Measurements from ENCODE around the gene TBCCD1.

TBCCD1 gene, protein sequence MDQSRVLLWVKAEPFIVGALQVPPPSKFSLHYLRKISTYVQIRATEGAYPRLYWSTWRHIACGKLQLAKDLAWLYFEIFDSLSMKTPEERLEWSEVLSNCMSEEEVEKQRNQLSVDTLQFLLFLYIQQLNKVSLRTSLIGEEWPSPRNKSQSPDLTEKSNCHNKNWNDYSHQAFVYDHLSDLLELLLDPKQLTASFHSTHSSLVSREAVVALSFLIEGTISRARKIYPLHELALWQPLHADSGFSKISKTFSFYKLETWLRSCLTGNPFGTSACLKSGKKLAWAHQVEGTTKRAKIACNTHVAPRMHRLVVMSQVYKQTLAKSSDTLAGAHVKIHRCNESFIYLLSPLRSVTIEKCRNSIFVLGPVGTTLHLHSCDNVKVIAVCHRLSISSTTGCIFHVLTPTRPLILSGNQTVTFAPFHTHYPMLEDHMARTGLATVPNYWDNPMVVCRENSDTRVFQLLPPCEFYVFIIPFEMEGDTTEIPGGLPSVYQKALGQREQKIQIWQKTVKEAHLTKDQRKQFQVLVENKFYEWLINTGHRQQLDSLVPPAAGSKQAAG

GRCh38 chr3:186567072-186567921, at the start of gene TBCCD1:
TBCCD1 (minus strand) TSS chr3:186567339; CDS start chr3:186564329, 3,010 bp downstream.
- peak within 1 kb of the TSS; percentile 93 for H3K4me3 Mint-ChIP-seq
- ATAC-seq (peak; percentile 76), DNase-seq (ENCODE audit: low spot score in 2 of 2) (peak; percentile 100)
- H3K4me1 Mint-ChIP-seq = peaks cover 53% of the 10 kb centered on the region
- no peaks in the 10 kb centered on the region for H3K9me3 Mint-ChIP-seq
- H3K27ac Mint-ChIP-seq = peak within 1 kb of the TSS; percentile 94
- peaks cover 54% of the 10 kb centered on the region for H3K36me3 Mint-ChIP-seq

DNA sequence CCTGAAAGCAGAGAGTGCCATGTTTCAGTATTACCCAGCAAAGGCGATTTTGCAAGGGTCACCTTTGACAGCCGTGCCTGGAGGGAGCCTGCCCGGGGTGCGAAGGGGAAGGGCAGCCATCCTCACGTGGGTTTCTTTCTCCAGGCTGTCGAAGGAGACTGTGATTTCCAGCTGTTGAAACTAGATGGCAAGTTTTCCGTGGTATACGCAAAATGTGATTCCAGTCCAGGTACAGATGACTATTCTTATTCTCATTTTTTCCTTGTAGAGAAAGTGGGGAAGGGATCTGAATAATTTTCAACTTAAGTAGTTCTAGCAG, 49.1 kb upstream of the TBCCD1 start:
- no peaks in the 10 kb centered on the region for H3K36me3 Mint-ChIP-seq
- no peak for ATAC-seq
- peaks cover 30% of the 10 kb centered on the region for H3K4me1 Mint-ChIP-seq
- H3K9me3 Mint-ChIP-seq = no peaks in the 10 kb centered on the region
- H3K27ac Mint-ChIP-seq = no peak overlapping the region
- peak overlapping the region; percentile 70 for H3K4me3 Mint-ChIP-seq
- no peak for DNase-seq (ENCODE audit: low spot score in 2 of 2)

DNA sequence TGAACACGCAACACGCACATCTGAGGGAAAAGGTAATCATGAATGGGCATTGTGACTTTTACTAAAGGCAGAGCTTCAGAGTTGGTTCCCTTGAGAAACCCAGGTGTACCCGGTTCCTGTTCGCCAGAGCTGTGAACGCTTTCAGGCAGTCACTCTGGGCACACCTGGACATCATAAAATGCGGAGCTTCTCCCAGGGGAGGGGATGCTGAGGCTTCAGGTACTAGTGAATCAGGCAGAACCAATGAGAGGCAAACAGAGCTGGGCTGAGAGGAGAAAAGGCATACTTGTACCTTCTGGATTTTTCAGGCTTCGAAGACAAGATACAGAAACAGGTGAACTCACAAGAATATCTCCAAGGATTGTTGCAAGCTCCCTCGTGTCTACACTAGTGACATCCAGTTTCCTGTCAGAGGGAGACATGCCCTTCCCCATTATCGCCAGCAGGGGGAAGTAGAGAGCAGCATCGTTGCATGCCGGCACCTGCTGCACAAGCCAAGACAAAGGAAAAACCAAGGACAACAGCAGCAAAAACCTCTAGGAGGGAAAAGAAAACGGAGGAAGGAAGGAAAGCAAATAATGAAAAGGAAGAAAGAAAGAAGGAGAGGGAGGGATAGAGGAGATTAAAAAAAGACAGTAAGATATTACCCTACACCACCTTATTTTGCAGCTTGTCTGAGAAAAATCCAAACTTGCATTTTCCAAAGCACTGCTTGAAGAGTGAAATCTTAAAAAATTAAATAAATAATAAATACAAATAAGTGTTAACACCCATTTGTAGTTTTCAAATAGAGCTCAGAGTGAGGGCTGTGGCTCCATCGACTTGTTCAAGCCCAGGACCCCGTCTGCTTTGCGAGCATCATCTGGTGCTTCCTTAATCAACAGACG, 47.7 kb upstream of the TBCCD1 start:
- Mint-ChIP-seq H3K4me3 (peak overlapping the region; percentile 22), H3K27ac (no peak overlapping the region), H3K4me1 (peaks cover 30% of the 10 kb centered on the region), H3K36me3 (no peaks in the 10 kb centered on the region), H3K9me3 (no peaks in the 10 kb centered on the region)
- DNase-seq (ENCODE audit: low spot score in 2 of 2) (peak; percentile 68 to 85), ATAC-seq (peak; percentile 40)

DNA sequence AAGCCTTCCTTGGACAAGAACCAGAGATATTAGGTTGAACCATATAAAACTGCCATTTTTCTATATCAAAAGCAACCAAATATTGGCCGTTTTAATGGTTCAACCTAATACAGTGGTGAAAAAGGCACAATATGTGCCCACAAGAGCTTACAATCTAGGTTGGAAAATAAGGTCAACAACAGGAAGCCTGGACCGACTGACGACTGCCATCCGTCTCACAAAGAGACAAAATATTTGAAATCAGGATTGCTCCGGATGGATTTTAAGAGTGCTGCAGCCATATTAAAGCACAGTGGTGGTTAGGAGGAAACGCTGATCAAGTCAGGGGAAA, 47.1 kb upstream of the TBCCD1 start:
- Mint-ChIP-seq H3K36me3 (no peaks in the 10 kb centered on the region), H3K9me3 (no peaks in the 10 kb centered on the region), H3K4me1 (peaks cover 30% of the 10 kb centered on the region), H3K27ac (no peak overlapping the region), H3K4me3 (peak overlapping the region; percentile 22)
- ATAC-seq (no peak), DNase-seq (ENCODE audit: low spot score in 2 of 2) (no peak)

DNA sequence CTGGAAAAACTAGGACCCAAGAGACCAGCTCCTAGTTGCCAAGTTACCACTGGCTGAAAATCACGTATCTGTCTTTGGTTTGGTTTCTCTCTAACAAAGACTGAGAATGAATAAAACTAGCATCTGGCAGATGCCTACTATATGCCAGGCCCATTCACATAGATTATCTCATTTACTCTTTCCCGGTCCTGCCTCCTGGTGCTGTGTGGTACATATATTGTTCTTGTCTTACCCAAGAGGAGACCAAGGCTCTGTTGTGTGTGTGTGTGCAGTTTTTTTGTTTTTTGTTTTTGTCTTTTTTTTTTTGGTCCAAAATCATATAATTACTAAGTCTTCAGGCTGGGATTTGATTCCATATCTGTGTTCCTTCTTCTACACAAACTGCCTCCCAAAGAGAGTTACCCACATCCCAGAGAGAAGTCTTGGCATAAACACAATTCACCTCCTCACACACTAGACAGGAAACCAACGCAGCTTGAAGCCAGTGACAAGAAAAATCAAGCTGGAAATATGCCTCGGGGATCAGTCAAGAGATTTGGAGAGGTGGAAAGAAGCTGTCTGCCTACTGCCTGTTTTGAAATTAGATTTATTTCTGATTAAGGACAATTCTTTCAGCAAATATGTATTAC, 46.6 kb upstream of the TBCCD1 start:
- H3K9me3 Mint-ChIP-seq = no peaks in the 10 kb centered on the region
- peaks cover 30% of the 10 kb centered on the region for H3K4me1 Mint-ChIP-seq
- no peak overlapping the region for H3K27ac Mint-ChIP-seq
- peak overlapping the region; percentile 22 for H3K4me3 Mint-ChIP-seq
- H3K36me3 Mint-ChIP-seq = no peaks in the 10 kb centered on the region
- ATAC-seq (no peak), DNase-seq (ENCODE audit: low spot score in 2 of 2) (no peak)

- DNase-seq (ENCODE audit: low spot score in 2 of 2) = no peak
- Mint-ChIP-seq H3K36me3 (no peaks in the 10 kb centered on the region), H3K4me1 (peaks cover 25% of the 10 kb centered on the region), H3K9me3 (no peaks in the 10 kb centered on the region), H3K27ac (peak within 1 kb of the TSS; percentile 3), H3K4me3 (no peak within 1 kb of the TSS)
- ATAC-seq = no peak
Measured at GRCh38 chr3:186612721-186613636, 45.8 kb upstream of the TBCCD1 start, which contains the start of gene AHSG. AHSG (plus strand) TSS chr3:186613060; CDS start chr3:186613142, 82 bp downstream.

DNA sequence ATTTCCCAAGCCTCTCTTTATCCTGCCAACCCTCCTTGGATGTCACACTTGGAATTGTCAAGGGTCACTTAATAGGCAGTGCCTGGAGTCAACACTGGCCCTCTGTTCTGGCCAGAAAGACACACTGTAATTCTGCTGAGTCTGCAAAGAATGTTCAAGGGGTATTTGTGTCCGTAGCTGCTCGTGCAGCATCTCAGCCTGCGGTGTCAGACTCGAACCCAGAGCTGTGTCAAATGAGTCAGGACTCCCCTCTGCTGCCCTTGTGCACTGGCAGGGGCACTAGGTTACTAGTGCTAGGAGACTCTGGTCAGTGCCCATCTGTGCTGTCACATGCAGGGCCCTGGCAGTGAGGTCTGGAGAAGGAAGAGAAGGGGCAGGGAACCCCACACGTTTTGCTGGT, 44.9 kb upstream of the TBCCD1 start:
- H3K9me3 Mint-ChIP-seq = no peaks in the 10 kb centered on the region
- H3K4me1 Mint-ChIP-seq = peaks cover 16% of the 10 kb centered on the region
- H3K27ac Mint-ChIP-seq = peak overlapping the region; percentile 3
- no peak overlapping the region for H3K4me3 Mint-ChIP-seq
- DNase-seq (ENCODE audit: low spot score in 2 of 2) (no peak), ATAC-seq (no peak)
- no peaks in the 10 kb centered on the region for H3K36me3 Mint-ChIP-seq

DNA sequence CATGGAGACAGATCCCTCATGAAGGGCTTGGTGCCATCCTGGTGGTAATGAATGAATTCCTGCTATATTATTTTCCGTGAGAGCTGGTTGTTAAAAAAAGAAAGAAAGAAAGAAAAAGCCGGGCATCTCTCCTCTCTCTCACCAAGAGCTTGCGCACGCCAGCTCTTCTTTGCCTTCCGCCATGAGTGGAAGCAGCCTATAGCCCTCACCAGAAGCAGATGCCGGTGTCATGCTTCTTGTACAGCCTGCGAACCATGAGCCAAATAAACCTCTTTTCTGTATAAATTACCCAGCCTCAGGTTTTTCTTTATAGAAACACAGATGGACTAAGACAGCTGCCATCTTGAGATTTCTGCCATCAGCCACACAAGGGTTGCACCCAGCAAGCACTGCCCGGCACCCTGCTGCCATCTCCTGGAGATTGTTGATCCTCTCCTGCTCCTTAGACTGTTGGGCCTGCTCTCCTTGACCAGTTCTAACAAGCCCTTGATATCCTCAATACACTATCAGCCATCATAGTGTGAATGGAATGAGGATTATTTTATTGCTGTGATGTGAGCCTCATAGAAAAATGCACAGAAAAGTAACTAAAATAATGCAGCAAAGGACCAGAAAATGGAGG, 42.2 kb upstream of the TBCCD1 start:
- no peak overlapping the region for H3K4me3 Mint-ChIP-seq
- ATAC-seq = no peak

DNA sequence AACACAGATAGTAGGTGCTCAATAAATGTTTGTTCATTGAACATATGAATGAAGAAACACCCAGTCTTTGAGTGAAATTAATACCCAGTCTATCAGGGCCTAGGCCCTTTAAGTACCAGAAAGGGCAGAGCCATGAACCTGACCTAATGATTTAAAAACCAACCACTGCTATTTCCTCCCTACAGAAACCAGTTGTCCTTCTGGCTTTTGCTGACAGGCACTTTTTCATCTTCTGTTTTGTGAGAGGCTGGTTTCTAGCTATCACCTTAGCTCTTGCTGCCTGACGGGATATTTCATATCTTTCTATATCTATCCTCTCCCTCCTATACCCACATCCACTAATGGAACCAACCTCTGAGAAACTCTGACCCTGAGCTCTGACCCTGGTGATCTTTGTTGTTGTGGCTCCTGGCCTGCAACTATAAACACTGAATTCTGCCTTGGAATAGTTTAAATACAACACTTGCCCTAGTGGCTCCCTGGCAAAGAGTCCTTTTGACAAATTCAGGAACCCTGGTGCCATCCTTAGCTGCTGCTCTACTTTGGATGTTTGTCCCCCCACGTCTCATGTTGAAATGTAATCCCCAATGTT, 41.6 kb upstream of the TBCCD1 start:
- DNase-seq (ENCODE audit: low spot score in 2 of 2) (no peak), ATAC-seq (no peak)
- H3K4me3 Mint-ChIP-seq = no peak overlapping the region
- no peaks in the 10 kb centered on the region for H3K36me3 Mint-ChIP-seq
- H3K27ac Mint-ChIP-seq = no peak overlapping the region
- H3K9me3 Mint-ChIP-seq = no peaks in the 10 kb centered on the region
- H3K4me1 Mint-ChIP-seq = no peaks in the 10 kb centered on the region

More for the DNA sequence above, 42.2 kb upstream of the TBCCD1 start:
- no peaks in the 10 kb centered on the region for H3K9me3 Mint-ChIP-seq
- no peak for DNase-seq (ENCODE audit: low spot score in 2 of 2)
- H3K36me3 Mint-ChIP-seq = no peaks in the 10 kb centered on the region
- peaks cover 3% of the 10 kb centered on the region for H3K4me1 Mint-ChIP-seq
- H3K27ac Mint-ChIP-seq = no peak overlapping the region

DNA sequence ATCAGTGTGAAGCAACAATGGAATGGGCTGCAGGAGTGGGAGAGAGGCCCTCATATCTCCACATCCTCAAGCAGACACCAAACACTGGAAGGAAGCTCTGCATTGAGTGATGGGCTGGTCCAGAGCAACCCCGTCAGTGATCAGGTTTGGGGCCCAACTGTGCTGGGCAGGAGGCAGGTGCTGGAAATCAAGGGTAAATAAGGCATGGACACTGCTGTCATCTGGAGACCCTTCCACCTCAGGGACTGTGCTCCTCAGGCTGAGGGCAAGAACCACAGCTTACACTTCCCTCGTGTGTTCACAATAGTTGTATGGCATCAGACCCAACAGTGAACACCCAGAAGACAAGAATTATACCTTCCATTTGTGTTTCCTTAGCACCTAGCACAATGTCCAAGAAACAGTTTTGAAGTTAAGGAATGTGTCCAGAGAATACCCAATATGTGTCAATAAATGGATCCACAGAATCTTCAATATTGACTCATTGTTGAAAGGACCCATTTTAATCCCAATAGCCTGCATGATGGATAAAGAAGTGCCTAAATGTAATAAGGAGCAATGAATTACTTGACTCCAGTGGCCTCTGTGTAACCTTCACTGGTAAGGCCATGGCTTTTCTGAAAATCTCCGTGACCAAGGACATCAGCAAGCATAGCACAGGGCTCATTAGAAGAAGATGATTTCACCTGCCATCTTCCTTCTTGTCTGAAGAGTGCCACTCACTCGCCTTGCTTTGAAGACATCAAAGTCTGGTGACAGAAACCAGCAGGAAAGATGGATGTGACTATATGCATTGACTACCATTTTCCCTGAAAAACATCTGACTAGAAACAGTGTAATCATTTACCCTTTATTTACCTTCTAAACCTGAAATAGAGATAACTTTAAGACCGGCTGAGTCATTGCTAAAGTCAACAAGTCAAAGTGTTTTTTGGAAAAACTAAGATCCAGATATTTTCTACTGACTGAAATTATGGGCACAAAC, 38.7 kb upstream of the TBCCD1 start:
- H3K36me3 Mint-ChIP-seq = no peaks in the 10 kb centered on the region
- ATAC-seq = no peak
- no peaks in the 10 kb centered on the region for H3K4me1 Mint-ChIP-seq
- no peaks in the 10 kb centered on the region for H3K9me3 Mint-ChIP-seq
- H3K4me3 Mint-ChIP-seq = no peak overlapping the region
- no peak for DNase-seq (ENCODE audit: low spot score in 2 of 2)
- H3K27ac Mint-ChIP-seq = no peak overlapping the region

DNA sequence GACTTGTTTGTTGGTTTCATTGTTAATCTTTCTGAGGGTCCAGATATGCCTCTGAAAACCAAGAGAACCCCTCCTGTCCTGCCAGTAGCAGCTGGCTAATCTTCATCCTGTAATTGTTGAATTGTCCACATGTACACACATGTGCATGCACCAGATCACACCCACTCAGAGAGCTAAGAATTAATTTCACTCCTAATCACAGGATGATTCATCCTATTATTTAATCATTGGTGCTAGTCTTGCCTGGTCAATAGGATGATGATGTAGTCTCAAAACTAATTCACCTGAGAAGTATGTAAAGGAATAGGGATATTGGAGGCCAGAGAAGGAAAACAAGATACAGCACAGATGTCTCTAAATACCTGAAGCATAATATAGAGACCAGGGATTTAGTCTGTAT, 37.9 kb upstream of the TBCCD1 start:
- Mint-ChIP-seq H3K27ac (no peak overlapping the region), H3K4me3 (no peak overlapping the region), H3K36me3 (no peaks in the 10 kb centered on the region), H3K4me1 (no peaks in the 10 kb centered on the region), H3K9me3 (no peaks in the 10 kb centered on the region)
- ATAC-seq (no peak), DNase-seq (ENCODE audit: low spot score in 2 of 2) (no peak)

DNA sequence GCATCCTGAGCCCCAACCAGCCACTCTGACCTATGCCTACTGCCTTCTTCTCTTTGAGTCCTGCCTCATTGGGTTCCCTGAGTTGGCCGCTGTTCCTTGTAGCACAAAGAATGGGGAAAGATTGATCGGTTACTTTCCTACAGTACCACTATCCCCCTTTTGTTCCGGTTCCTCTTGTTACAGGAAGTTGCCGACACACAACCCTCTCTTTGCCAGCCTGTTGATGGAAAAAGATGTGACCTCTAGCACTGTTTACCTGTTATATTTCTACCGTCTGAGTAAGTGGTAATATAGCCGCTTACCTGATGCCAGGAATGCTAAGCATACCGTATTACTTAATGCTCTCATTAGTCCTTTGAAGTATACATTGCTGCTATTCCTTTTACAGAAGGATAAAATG, 36.0 kb upstream of the TBCCD1 start:
- ATAC-seq (no peak), DNase-seq (ENCODE audit: low spot score in 2 of 2) (no peak)
- Mint-ChIP-seq H3K4me3 (no peak overlapping the region), H3K9me3 (no peaks in the 10 kb centered on the region), H3K27ac (no peak overlapping the region), H3K4me1 (no peaks in the 10 kb centered on the region), H3K36me3 (no peaks in the 10 kb centered on the region)

All from stimulated activated effector memory CD8-positive, alpha-beta T cell treated with anti-CD3 and anti-CD28 coated beads, Interleukin-12 subunit alpha, Interleukin-12 subunit beta, amount 100 ng/mL, for 72 hours (primary cell).